Activated CD8-positive, alpha-beta T cell treated with anti-CD3 and anti-CD28 coated beads, Interleukin-2, amount 10 ng/mL, durations not matched to agents 7 days and 5 days (primary cell): Measurements from ENCODE around the gene LGALS8. TPM values are rescaled to one million over a fixed set of nuclear protein-coding genes. Genes with fewer than 3 reads are reported as not detected.
"Not testable (repeated sequence)": the region's sequence is repeated elsewhere in the genome, so short reads cannot be mapped to it uniquely, and the experiment has no call there.

Source experiments
- ATAC-seq: fragments of 150-1000 bp; cut with Tn5 transposase; one replicate; pipeline ENCODE4 v1.10.0; 2021; ENCODE audit warnings: moderate library complexity
- CTCF ChIA-PET: fragments of 350-600 bp; sonication (Branson Sonifier 250); formaldehyde crosslinking; loops from one replicate; lab custom pipeline; 2021; ENCODE audit warnings: antibody characterized with exemption; lab: Charles Lee
- POLR2A ChIA-PET: fragments of 350-600 bp; sonication (Branson Sonifier 250); formaldehyde crosslinking; loops from one replicate; lab custom pipeline; 2021; ENCODE audit warnings: antibody characterized with exemption; lab: Charles Lee
- DNase-seq: peaks from one replicate; pipeline ENCODE4 v3.0.0-alpha.2; 2020
- H3K27ac Mint-ChIP-seq: one replicate; pipeline ENCODE4 v1.8.0; 2021; ENCODE audit warnings: mild to moderate bottlenecking, mixed read lengths
- H3K27me3 Mint-ChIP-seq: one replicate; pipeline ENCODE4 v1.8.0; 2021; ENCODE audit warnings: low read depth, mixed read lengths
- H3K36me3 Mint-ChIP-seq: one replicate; pipeline ENCODE4 v1.8.0; 2021; ENCODE audit warnings: low read depth, mixed read lengths
- H3K4me1 Mint-ChIP-seq: one replicate; pipeline ENCODE4 v1.8.0; 2021; ENCODE audit warnings: low read depth, mixed read lengths
- H3K4me3 Mint-ChIP-seq: one replicate; pipeline ENCODE4 v1.8.0; 2021; ENCODE audit warnings: mild to moderate bottlenecking, mixed read lengths
- H3K9me3 Mint-ChIP-seq: one replicate; pipeline ENCODE4 v1.8.0; 2022; ENCODE audit warnings: mixed read lengths; ENCODE audit not compliant: insufficient read depth
- total RNA-seq, 2 experiments: library from RNA; stranded (reverse); gene quantifications; one replicate each; pipeline ENCODE4 v1.2.3, GENCODE V29; 2021

Gene LGALS8
- 10 to 100 TPM; 75.5 to 77.8 TPM for total RNA-seq

DNA sequence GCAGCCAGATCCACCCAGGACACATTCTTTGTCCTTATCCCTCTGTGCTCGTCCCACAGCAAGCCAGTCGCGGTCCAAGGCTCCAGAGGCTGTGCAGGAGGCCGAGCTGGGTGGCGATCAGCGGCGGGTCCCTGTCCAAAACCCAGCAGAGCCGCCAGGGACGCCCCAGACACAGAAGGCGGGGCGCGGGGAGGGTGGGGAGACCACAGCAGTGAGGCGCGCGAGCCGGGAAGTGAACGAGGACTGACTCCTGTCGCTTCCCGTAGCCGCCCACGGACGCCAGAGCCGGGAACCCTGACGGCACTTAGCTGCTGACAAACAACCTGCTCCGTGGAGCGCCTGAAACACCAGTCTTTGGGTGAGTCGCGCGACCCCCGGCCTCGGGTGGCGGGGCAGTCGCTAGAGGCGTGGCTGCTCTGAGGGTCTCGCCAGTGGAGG is at the start of gene LGALS8:
LGALS8 (plus strand) TSS at position 279 of the 438 bp plus-strand sequence. CDS start 2,089 bp downstream, outside the sequence.
- Mint-ChIP-seq H3K36me3 (peaks cover 21% of the 10 kb centered on the region), H3K27ac (peak within 1 kb of the TSS; percentile 93), H3K27me3 (peaks cover 12% of the 10 kb centered on the region), H3K4me1 (peaks cover 24% of the 10 kb centered on the region), H3K9me3 (no peaks in the 10 kb centered on the region), H3K4me3 (peak within 1 kb of the TSS; percentile 80)
- POLR2A ChIA-PET: no interaction called here
- DNase-seq (peak; percentile 89), ATAC-seq (peak; percentile 89)
- CTCF ChIA-PET: interaction anchor here (1.0 kb wide), 1 partner anchor 23 kb away, joined by 3 read pairs; no protein-coding TSS in a partner anchor

- H3K27ac Mint-ChIP-seq: no peak overlapping the region
- CTCF ChIA-PET: no interaction called here
- H3K9me3 Mint-ChIP-seq: no peaks in the 10 kb centered on the region
- DNase-seq: no peak
- no peaks in the 10 kb centered on the region for H3K36me3 Mint-ChIP-seq
- POLR2A ChIA-PET: interaction anchor here (0.6 kb wide), 1 partner anchor 11 kb away, joined by 3 read pairs; no protein-coding TSS in a partner anchor
- H3K4me3 Mint-ChIP-seq: no peak overlapping the region
- peaks cover 6% of the 10 kb centered on the region for H3K27me3 Mint-ChIP-seq
- no peak for ATAC-seq
- H3K4me1 Mint-ChIP-seq: no peaks in the 10 kb centered on the region
Observed at GRCh38 chr1:236476019-236476418, 47.8 kb upstream of the LGALS8 start.

DNA sequence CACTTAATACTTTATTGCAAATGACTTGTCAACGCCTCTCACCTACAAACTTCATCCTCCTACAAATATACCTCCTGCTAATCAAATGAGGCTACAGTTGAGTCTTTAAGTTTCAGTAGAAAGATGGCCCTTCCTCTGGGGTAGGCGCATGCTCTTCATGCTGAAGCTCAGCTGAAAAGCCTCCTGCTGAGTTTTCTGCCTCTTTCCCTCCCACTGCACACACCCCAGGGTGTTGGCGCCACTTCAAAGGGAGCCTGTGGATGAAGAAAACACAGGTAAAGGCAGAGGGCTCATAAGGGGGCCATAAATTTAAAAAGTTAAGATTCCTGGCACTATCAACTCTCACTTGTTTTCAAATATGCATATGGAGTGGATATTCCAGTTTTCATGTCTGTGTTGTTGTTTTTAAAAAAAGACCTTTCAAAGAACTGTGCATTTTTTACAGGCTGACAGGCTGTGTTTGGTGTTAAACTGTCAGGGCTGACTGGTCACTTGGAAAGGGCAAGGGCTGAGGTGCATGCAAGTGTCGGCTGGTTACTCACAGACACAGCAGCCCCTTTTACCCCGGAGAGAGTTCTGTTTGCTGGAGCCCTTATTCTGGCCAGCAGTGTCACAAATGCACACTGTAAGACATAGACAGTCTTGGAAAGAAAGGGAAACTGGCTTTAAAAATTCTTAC is 42.9 kb upstream of the LGALS8 start:
- DNase-seq (no peak), ATAC-seq (no peak)
- ChIA-PET POLR2A (no interaction called here), CTCF (no interaction called here)
- Mint-ChIP-seq H3K4me1 (no peaks in the 10 kb centered on the region), H3K27ac (no peak overlapping the region), H3K27me3 (no peaks in the 10 kb centered on the region), H3K4me3 (no peak overlapping the region), H3K9me3 (no peaks in the 10 kb centered on the region), H3K36me3 (no peaks in the 10 kb centered on the region)

GRCh38 chr1:236484310-236484971 is 39.3 kb upstream of the LGALS8 start:
- ATAC-seq: no peak

GRCh38 chr1:236486356-236487002 is 37.3 kb upstream of the LGALS8 start:
- ATAC-seq (no peak), DNase-seq (no peak)
- POLR2A ChIA-PET: no interaction called here
- Mint-ChIP-seq H3K36me3 (no peaks in the 10 kb centered on the region), H3K27me3 (peaks cover 17% of the 10 kb centered on the region), H3K4me1 (peaks cover 5% of the 10 kb centered on the region), H3K4me3 (no peak overlapping the region), H3K9me3 (no peaks in the 10 kb centered on the region), H3K27ac (no peak overlapping the region)
- CTCF ChIA-PET: interaction anchor here (0.9 kb wide), 1 partner anchor 366 kb away, joined by 3 read pairs; no protein-coding TSS in a partner anchor

More at GRCh38 chr1:236484310-236484971, 39.3 kb upstream of the LGALS8 start:
- Mint-ChIP-seq H3K27ac (no peak overlapping the region), H3K4me1 (no peaks in the 10 kb centered on the region), H3K27me3 (peaks cover 5% of the 10 kb centered on the region), H3K9me3 (no peaks in the 10 kb centered on the region), H3K4me3 (no peak overlapping the region), H3K36me3 (no peaks in the 10 kb centered on the region)
- CTCF ChIA-PET: no interaction called here
- no peak for DNase-seq
- POLR2A ChIA-PET: no interaction called here

- not testable (repeated sequence) for H3K9me3 Mint-ChIP-seq
- ChIA-PET CTCF (interaction anchor here (1.0 to 1.6 kb wide), 2 partner anchors 37 to 381 kb away, joined by 3 to 6 read pairs; no protein-coding TSS in a partner anchor), POLR2A (interaction anchor here (0.7 kb wide), 1 partner anchor 159 kb away, joined by 4 read pairs; no protein-coding TSS in a partner anchor)
Observed at GRCh38 chr1:236489161-236489560, 34.6 kb upstream of the LGALS8 start.

DNA sequence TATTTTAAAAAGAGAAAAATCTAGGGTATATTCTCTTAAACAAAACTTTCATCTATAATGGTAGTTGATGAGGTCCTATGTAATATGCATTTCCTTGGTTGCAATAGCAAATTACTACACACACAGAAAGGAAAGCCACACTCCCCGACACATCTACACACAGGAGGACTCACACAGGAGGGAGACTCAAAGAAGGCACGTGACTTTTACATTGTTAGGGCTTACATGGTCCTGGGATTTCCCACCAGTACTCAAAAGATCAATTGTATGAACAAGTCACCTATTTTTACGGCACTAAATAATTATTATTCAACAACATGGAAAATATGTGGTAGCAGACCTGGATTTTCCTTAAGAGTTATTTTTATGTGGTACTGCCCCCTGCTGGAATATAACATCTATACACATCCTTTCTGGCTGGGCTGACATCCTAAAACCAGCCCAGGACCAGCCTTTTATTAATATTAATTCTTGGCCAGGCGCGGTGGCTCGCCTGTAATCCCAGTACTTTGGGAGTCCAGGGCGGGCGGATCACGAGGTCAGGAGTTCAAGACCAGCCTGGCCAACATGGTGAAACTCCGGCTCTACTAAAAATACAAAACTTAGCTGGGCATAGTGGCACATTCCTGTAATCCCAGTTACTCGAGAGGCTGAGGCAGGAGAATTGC is 33.9 kb upstream of the LGALS8 start:
- H3K36me3 Mint-ChIP-seq: no peaks in the 10 kb centered on the region
- ATAC-seq (no peak), DNase-seq (no peak)
- no peak overlapping the region for H3K4me3 Mint-ChIP-seq
- no peak overlapping the region for H3K27ac Mint-ChIP-seq
- no peaks in the 10 kb centered on the region for H3K9me3 Mint-ChIP-seq
- POLR2A ChIA-PET: interaction anchor here (0.7 kb wide), 1 partner anchor 158 kb away, joined by 4 read pairs; no protein-coding TSS in a partner anchor
- H3K27me3 Mint-ChIP-seq: peaks cover 29% of the 10 kb centered on the region
- H3K4me1 Mint-ChIP-seq: peaks cover 7% of the 10 kb centered on the region
- CTCF ChIA-PET: interaction anchor here (0.7 to 1.7 kb wide), 8 partner anchors 11 to 385 kb away, joined by 3 to 5 read pairs (median 3); no protein-coding TSS in a partner anchor

More at GRCh38 chr1:236489161-236489560, 34.6 kb upstream of the LGALS8 start:
- peaks cover 27% of the 10 kb centered on the region for H3K27me3 Mint-ChIP-seq
- H3K27ac Mint-ChIP-seq, ATAC-seq, DNase-seq, H3K36me3 Mint-ChIP-seq, H3K4me3 Mint-ChIP-seq, H3K4me1 Mint-ChIP-seq: not testable (repeated sequence)

GRCh38 chr1:236491469-236492136 is 32.2 kb upstream of the LGALS8 start:
- H3K27ac Mint-ChIP-seq: no peak overlapping the region
- POLR2A ChIA-PET: interaction anchor here (1.2 kb wide), 1 partner anchor 9 kb away, joined by 3 read pairs; no protein-coding TSS in a partner anchor

GRCh38 chr1:236492378-236492777 is 31.4 kb upstream of the LGALS8 start:
- ATAC-seq (no peak), DNase-seq (no peak)
- Mint-ChIP-seq H3K36me3 (no peaks in the 10 kb centered on the region), H3K4me1 (peaks cover 7% of the 10 kb centered on the region), H3K27me3 (peaks cover 31% of the 10 kb centered on the region), H3K27ac (no peak overlapping the region), H3K4me3 (no peak overlapping the region), H3K9me3 (no peaks in the 10 kb centered on the region)
- POLR2A ChIA-PET: interaction anchor here (1.2 kb wide), 1 partner anchor 8 kb away, joined by 3 read pairs; no protein-coding TSS in a partner anchor
- CTCF ChIA-PET: no interaction called here

More at GRCh38 chr1:236491469-236492136, 32.2 kb upstream of the LGALS8 start:
- H3K36me3 Mint-ChIP-seq: no peaks in the 10 kb centered on the region
- H3K4me1 Mint-ChIP-seq: peaks cover 7% of the 10 kb centered on the region
- no peaks in the 10 kb centered on the region for H3K9me3 Mint-ChIP-seq
- CTCF ChIA-PET: interaction anchor here (1.7 kb wide), 1 partner anchor 387 kb away, joined by 5 read pairs; no protein-coding TSS in a partner anchor
- ATAC-seq (no peak), DNase-seq (no peak)
- peaks cover 31% of the 10 kb centered on the region for H3K27me3 Mint-ChIP-seq
- H3K4me3 Mint-ChIP-seq: no peak overlapping the region

DNA sequence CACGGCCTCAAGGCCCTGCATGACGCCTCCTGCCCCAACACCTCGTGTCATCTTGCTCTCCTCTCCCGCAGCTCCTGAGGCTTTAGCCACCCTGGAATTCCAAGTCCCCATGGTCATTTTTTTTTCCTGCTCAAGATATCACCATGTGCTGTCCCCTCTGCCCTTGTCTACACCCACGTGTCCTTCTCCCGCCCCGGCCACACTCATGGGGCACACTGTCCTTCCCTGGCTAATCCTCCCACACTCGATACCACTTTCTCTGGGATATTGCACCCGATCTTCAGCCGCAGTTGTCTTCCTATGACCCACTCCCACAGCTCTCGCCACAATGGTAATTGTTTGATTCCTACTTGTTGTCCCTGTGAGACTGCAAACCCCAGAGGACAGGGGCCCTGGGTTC is 29.7 kb upstream of the LGALS8 start:
- ChIA-PET CTCF (no interaction called here), POLR2A (no interaction called here)
- Mint-ChIP-seq H3K36me3 (no peaks in the 10 kb centered on the region), H3K27ac (no peak overlapping the region), H3K9me3 (no peaks in the 10 kb centered on the region), H3K4me3 (no peak overlapping the region), H3K27me3 (peaks cover 26% of the 10 kb centered on the region), H3K4me1 (peaks cover 7% of the 10 kb centered on the region)
- no peak for DNase-seq
- ATAC-seq: no peak
